RPMI7951 (cell line): ENCODE results near the gene CCR2. TPM values are rescaled to one million over a fixed set of nuclear protein-coding genes. Genes with fewer than 3 reads are reported as not detected.

Source experiments
- DNase-seq: peaks from one replicate; pipeline ENCODE4 v3.0.0-alpha.2; 2012; ENCODE audit warnings: low read depth
- total RNA-seq: library from RNA; depleted of rRNA; stranded (reverse); fragments of >200 nt; shearing (Covaris generic); gene quantifications from 2 replicates; pipeline ENCODE4 v1.2.3, GENCODE V29; 2014

Gene CCR2
- total RNA-seq, 1 experiment from 2014 or later: not detected

GRCh38 chr3:46354478-46354877 lies 567 bp downstream of the CCR2 start:
- DNase-seq: no peak

GRCh38 chr3:46354984-46355383 lies 1.1 kb downstream of the CCR2 start:
- DNase-seq: no peak

- no peak for DNase-seq
These were observed 2.4 kb downstream of the CCR2 start for GRCh38 chr3:46356276-46356675.

- DNase-seq: no peak
These were observed 3.0 kb downstream of the CCR2 start for GRCh38 chr3:46356909-46357308.

GRCh38 chr3:46358466-46358865 lies 4.6 kb downstream of the CCR2 start:
- no peak for DNase-seq

GRCh38 chr3:46359733-46360493 lies 6.0 kb downstream of the CCR2 start:
- peak; percentile 82 for DNase-seq

- peak; percentile 38 for DNase-seq
These were observed 7.0 kb downstream of the CCR2 start for GRCh38 chr3:46360907-46361306.

- peak; percentile 92 for DNase-seq
These were observed 7.7 kb downstream of the CCR2 start for GRCh38 chr3:46361408-46362283.

- DNase-seq: no peak
These were observed 11.1 kb downstream of the CCR2 start for GRCh38 chr3:46365041-46365440.

GRCh38 chr3:46365737-46366524 lies 12.0 kb downstream of the CCR2 start:
- DNase-seq: no peak

- no peak for DNase-seq
These were observed 13.9 kb downstream of the CCR2 start for GRCh38 chr3:46367811-46368210.

GRCh38 chr3:46368569-46368968 lies 14.7 kb downstream of the CCR2 start:
- DNase-seq: peak; percentile 77

GRCh38 chr3:46369151-46369550 lies 15.2 kb downstream of the CCR2 start:
- no peak for DNase-seq

- DNase-seq: no peak
These were observed 15.8 kb downstream of the CCR2 start for GRCh38 chr3:46369675-46370132.

GRCh38 chr3:46370839-46371518 lies 17.1 kb downstream of the CCR2 start, which contains the start of gene CCR5:
CCR5 (plus strand) TSS chr3:46370946; CDS start chr3:46372903, 1,957 bp downstream.
- no peak for DNase-seq

- DNase-seq: peak; percentile 13
These were observed 17.8 kb downstream of the CCR2 start for GRCh38 chr3:46371519-46372340.

- DNase-seq: peak; percentile 51
These were observed 18.8 kb downstream of the CCR2 start for GRCh38 chr3:46372492-46373359.

- no peak for DNase-seq
These were observed 20.8 kb downstream of the CCR2 start for GRCh38 chr3:46374755-46375154.

GRCh38 chr3:46375218-46375617 lies 21.3 kb downstream of the CCR2 start:
- no peak for DNase-seq
